GM18520 (cell line): ENCODE data around the gene FGFR1OP2.
"Not testable (repeated sequence)": the region's sequence is repeated elsewhere in the genome, so short reads cannot be mapped to it uniquely, and the experiment has no call there.

Source experiments
- ATAC-seq: cut with Tn5 transposase; IDR thresholded peaks from one replicate; pipeline ENCODE4 v1.9.1; 2021; ENCODE audit not compliant: unreplicated experiment

The FGFR1OP2 gene

DNA sequence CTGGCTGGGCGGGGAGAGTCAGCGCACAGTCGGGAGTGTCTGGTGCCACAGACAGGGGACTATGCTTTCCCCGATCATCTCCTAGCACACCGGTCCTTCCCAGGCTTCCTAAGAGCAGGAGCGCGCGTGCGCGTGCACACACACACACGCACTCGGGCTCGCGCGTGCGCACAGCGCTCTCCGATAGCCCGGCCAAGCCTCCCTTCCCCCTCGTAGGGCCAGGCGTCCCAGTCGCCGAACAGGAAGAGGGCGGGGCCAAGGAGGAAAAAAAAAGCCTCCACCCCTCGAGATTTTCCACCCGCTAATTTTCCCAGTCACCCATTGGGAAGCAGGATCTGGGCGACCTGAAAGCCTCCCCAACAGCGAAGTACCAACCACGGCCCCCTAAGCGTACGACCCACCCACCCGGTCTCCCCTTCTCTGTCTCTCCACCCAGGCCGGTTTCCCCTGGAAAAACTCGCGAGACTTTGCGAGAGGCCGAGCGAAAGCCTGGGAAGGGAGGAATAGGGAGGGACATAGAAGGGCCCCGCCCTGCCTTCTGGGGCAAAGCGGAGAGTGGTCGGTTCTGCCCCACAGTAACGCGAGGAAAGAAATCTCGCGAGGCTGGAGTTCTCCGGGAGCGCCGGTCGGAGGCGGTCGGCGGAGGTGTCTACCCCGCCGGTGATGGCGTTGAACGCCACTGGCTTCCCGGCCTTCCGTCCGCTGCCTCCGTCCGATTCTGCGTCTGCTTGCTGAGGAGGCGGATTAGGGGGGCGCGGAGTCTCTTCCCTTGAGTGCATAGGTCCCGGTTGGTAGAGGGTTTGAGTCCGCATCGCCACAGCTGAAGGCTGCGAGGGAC is at the start of gene FGFR1OP2, which contains the start of gene INTS13:
TSS of gene FGFR1OP2 (plus strand) at position 608 of the 838 bp plus-strand sequence. CDS start 15,689 bp downstream, outside the sequence.
TSS of gene INTS13 (minus strand) at position 119 of the 838 bp plus-strand sequence. CDS start 1,178 bp downstream, outside the sequence.
- ATAC-seq: peak; percentile 79

DNA sequence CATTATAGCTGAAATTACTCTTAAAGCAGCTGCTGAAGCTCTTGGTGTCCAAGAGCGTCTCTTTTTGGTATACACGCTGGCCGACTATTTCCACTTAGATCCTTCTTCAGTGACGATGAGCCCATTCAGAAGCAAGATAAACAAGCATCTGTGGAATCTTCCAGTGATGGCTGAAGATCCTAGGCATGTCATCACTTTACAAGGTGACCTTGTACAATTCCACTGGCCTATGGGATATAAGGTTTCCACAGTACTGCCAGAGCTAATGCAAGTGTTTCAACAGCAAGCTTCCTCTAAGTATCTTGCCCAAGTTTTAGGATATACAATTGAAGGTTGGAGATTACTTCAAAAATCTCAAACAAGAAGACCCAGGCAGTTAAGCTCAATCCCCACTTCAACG is 47.5 kb upstream of the FGFR1OP2 start:
- ATAC-seq: no peak

DNA sequence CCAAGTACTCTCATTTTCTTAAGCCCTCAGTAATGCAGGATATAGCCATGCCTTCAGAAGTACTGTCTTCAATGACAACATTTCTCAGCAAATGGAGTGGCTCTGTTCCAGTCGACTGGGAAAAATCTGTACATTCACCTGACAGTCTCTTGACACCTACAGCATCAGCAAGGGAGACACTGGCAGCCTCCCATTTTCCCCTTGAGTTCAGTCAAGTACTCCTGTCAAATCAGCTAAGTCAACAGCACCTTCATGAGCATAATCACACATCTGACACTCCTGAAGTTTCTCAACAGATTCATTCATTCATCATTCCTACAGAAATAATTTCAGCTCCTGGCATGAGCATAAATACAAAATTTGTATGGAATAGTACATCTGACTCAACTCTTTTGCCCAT is 46.6 kb upstream of the FGFR1OP2 start:
- no peak for ATAC-seq

DNA sequence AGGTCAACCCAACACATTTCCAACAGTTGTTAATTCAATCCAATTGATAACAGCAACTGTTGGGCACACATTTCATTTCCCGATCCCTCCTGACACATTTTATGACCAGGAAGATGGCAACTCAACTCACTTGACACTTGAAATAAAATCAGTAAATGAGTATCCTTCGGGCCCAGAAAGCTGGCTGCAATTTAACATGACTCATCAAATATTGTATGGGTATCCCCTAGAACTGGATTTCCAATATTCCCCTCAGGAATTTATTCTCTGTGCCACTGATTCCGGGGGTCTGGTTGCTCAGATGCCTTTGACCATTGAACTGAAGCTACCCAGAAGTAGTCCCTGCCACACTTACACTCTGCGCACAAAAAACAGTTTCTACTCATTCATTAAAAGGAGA is 42.6 kb upstream of the FGFR1OP2 start:
- no peak for ATAC-seq

DNA sequence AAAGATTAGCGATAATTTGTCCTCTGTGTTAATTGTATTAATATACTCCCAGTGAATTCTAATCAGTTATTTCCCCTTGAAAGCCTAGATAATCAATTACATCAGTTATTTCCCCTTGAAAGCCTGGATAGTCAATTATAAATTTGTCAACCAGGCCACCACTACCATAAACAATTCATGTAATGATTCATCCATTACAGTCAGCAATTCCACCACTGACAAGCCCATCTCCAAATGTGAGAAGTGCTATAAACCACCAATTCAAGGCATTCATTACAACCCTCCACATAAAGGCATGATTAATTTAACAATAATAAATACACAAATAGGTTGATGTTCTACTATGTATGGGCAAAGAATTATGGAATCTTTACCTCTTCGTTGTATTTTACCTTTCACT is 41.4 kb upstream of the FGFR1OP2 start:
- no peak for ATAC-seq

DNA sequence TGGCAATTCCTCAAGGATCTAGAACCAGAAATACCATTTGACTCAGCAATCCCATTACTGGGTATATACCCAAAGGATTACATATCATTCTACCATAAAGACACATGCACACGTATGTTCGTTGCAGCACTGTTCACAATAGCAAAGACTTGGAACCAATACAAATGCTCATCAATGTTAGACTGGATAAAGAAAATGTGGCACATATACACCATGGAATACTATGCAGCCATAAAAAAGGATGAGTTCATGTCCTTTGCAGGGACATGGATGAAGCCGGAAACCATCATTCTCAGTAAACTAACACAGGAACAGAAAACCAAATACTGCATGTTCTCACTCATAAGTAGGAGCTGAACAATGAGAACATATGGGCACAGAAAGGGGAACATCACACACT is 34.9 kb upstream of the FGFR1OP2 start:
- not testable (repeated sequence) for ATAC-seq

DNA sequence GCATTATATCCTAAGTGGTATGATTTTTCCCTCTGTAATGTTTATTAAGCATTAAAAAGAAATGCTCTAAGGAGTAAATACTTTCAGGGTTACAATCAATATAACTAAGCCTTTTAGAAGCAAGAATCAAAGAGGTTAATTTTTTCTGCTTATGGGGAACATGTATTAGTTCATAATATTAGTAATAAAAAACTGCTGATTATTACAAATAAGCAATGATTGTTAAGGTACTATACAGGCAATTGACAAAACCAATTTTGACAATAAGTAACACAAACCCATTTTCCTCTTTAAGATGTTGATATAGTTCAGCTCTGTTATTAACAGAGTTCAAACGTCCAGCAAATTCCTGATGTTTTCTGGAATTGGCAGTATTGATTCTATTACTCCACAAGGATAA is 32.2 kb upstream of the FGFR1OP2 start:
- ATAC-seq: no peak

DNA sequence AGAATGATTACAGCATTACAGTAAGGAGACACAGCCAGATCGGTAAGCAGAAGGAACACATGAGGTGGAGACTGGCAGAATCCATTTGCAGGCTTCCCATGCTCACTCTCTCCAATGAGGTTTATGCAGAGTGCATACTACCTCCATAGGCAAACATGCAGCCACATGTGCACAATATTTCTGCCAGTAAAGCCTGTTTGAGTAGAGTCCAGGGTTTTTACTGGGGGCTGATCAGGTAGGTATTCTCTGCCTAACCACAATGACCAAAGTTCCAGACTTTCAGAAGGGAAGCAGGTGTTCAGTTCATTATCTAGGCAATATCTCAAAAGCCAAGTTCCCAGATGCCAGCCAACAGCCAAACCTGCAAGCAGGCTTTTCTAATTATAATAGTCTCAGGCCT is 31.6 kb upstream of the FGFR1OP2 start:
- no peak for ATAC-seq

DNA sequence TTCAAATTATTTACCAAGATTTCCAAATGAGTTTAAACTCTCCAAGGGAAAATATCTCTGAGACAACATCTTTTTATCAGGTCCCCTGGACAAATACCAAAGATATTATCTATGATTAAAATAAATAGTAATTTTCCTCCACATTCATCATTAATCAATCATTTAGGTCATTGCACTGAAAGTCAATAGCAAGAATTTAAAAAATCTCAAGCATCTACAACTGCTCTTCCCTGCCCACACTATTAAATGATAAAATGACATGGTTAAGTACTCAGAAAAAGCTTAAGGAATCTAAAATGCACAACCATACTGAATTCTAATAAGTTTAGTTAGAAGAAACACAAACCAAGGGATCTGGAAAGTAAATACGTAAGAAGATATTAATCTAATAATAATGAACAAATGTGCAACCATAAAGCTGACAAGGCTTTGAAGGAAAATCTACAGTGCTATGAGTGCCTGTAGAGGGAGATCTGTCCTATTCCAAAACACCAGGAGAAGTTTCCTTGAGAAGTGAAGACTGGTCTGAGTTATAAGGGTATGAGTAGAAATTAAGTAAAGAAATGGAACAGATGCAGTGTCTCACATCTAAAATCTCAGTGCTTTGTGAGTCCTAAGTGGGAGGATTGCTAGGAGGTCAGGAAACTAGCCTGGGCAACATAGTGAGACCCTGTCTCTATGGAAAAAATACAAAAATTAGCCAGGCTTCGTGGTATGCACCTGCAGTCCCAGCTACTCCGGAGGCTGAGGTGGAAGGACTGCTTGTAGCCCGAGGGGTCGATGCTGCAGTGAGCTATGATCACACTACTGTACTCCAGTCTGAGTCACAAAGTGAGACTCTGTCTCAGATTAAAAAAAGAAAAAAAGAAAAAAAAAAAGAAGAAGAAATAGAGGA is 19.7 kb upstream of the FGFR1OP2 start:
- no peak for ATAC-seq

DNA sequence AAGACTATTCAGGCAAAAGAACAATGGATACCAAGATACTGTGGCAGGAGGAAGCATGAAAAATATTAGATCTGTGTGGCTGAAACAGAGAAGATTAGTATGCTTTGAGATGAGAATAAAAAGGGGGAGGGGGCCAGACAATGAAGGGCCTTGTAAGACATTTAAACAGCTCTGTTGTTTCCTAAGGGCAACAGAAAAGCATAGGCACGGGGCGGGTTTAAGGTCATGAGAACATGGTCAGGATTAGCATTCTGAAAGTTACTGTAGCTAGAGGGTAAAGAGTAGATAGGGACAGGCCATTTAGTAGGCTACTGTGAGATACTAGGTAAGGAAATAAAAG is 19.1 kb upstream of the FGFR1OP2 start:
- ATAC-seq: no peak

DNA sequence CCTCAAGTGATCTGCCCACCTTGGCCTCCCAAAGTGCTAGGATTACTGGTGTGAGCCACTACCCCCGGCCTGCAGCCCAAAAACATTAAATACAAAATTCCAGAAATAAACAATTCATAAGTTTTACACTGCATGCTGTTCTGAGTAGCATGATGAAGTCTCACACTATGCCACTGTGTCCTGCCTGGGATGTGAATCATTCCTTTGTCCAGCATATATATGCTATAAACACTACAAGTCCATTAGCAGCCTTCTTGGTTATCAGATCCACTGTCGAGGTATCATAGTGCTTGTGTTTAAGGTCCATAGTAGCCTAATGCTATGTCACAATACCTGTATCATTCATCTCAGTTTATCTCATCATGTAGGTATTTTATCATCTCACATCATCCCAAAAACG is 16.4 kb upstream of the FGFR1OP2 start:
- no peak for ATAC-seq

DNA sequence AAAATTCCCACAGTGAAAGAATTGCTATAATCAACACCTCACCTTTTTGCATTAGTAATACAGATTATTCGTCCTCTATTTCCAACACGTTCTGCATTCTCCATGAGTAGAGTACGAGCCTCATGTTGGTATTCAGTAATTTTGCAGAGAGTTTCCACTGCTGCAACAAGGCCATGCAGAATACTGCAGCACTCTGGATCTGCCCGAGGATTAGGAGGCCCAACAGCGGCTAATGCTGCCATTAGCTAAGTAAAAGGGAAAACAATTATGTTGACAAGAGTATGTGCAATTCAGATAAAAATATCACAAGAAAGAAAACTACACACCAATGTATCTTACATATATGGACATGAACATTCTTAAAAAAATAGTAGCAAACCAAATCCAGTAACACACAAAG is 9.6 kb upstream of the FGFR1OP2 start:
- ATAC-seq: no peak

DNA sequence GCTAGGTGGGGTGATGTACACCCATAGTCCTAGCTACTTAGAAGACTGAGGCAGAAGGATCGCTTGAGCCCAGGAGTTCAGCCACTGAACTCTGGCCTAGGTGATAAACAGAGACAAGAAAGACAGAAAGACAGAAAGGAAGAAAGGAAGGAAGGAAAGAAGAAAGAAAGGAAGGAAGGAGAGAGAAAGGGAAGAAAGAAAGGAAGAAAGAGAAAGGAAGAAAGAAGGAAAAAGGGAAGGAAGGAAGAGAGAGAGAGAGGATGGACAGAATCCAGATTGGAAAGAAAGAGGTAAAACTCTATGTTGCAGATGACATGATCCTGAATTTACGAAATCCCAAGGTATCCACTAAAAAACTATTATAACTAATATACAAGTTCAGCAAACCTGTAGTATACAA is 8.7 kb upstream of the FGFR1OP2 start:
- no peak for ATAC-seq

DNA sequence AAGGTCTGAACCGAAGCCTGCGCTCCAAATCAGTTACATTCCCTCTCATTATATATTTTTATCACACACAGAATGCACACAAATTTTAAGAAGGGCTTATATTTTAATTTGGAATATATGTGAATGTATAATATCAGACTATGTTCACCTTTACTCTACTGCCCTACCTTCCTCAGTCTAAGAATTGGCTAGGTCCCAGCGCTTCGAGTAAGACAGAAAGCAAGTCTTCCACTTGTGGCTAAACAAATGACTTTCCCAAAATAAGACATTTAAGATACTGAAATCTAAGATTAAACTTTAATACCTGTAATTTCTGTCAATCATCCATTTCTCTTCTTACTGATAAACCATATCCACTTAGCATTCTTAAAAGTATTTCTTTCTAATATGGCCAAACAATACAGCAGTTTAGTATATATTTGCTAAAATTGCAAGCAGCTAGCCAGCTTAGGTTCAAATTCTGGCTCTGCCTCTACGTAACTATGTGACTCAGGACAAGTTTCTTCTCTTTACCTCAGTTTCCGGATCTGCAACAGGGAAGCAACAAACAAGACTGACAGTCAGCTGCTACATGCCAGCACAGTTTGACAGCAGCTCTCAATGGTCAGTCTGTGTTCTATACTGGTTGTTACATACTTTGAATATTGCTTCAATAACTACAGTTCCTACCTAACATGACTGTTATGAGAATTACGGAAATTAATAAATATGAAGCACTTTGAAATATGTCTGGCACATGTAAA is 2.5 kb upstream of the FGFR1OP2 start:
- no peak for ATAC-seq

DNA sequence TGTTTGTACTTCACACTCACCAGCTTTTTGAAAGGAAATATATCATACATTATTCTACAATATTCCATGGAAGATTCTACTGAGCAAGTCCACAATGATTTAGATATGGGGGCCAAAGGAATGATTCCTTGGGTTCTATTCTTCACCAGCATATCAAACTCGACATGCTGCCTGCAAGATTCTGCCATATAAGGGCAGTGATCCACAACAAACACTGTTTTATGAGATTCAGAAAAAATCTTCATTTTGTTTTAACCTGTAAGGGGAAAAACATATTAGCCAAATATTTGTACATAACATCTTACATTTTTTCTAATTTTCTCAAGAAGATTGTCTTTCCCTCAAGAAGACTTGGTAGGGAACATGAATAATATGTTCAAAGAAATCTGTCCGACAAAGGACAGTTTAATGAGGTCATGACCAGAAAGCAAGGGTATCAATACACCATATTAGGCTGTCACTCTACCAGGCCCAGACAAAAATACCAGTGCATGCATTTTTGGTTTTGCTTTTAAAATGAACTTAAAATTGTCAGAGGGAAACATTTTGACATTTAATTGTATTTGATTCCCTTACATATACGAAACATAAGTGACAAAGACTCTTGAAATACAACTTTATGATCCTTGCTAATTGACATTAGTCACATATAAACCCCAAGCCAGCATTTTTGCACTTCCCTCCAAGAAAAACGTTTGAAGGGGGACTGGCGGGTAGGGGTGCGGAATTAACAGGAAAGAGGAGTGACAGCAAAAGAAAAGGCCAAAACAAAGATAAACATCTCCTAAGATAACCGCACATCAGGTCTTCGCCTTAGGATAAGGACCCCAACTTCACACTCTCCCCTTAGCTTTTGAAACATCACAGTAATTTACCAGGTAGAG is 1.5 kb upstream of the FGFR1OP2 start:
- ATAC-seq: no peak

DNA sequence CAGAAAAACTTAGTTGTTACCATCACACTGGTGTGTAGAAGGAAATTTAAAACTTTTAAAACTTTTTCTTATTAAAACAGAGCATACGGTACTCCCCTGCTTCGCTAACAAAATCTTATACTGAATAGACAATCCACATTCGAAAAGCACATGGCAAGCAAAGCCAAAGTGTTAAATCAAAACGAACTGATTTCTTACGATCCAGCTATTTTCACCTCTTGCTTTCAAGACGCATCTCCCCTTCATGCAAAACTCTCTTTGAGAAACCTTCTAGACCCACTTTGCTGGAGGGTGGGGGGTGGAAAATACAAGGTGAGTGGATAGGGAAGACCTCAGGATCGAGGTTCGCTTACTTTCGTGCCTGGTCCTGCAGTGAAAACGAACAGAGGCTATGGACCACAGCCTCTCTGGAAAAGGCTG is 817 bp upstream of the FGFR1OP2 start:
- no peak for ATAC-seq

DNA sequence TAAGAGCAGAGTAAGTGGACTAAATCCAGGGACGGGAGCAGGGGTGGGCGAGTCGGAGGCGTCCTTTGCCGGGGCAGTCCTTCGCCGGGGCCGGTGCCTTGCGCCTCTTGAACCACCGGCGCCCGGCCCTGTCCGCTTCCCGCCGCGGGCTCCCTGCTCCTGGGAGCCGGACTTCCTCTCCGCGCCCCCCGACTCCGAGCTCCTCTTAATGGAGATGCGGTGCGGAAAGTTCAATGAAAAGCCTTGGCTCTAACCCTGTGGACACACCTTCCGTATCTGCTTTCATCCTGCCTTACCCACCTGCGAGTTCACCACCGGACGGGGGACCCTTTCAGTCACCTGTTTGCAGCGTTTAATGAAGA is 412 bp downstream of the FGFR1OP2 start:
- no peak for ATAC-seq

DNA sequence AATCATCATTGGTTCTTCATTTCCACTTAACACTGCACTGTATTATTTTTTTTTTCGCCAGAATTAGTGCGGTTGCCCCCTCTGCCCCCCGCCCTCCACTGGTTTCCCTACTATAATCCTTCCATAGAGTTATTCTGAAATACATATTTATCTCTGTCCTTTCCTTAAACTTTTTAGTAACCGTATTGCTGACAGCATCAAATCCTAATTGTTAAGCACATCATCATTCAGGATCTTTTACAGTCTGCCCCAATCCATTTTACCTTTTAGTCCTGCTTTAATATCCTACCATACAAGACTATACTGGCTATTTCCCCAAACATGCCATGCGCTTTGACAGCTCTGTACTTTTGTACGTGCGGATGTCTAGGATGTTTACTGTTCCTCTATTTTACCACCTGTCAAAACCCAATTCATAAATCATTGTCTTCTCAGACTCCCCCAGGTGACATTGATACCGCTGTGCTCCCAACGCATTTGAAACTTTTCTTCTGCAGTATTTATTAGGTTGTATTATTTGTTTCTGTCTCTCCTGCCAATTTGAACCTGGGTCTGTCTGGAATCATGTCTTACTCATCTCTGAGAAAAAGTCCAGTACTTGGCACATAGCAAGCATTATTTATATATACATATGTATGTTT is 1.0 kb downstream of the FGFR1OP2 start:
- no peak for ATAC-seq

DNA sequence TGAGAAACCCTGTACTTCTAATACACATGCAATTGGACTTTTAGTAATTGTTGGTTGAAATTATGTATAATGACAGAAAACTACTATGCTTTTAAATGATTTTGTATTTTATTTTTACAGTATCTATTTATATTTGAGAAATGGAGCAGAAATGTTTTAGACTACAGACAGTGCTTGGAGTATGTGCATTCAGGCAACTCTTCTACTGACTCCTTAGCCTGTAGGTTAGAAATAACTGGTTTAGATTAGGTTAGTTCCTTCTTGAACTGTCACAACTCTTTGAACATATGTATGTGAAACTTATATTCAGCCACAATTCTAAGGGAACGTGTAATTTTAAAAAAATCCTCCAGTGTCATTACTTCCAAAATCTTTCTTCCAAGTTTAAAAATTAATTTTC is 1.7 kb downstream of the FGFR1OP2 start:
- no peak for ATAC-seq
